Suprapubic skin (tissue), 4 donors: ENCODE measurements around the gene RAPGEF3. TPM values are rescaled to one million over a fixed set of nuclear protein-coding genes. Genes with fewer than 3 reads are reported as not detected.

Experiments
- DNase-seq, 2 donors: peaks; one replicate each; pipeline ENCODE4 v3.0.0-alpha.2; 2019; ENCODE audit warnings: low spot score in 2 of 2
- H3K27ac ChIP-seq: fragments of 200-600 bp; sonication (generic); one replicate; pipeline ENCODE4 v1.5.1; 2019
- H3K27me3 ChIP-seq: fragments of 200-600 bp; sonication (generic); one replicate; pipeline ENCODE4 v1.5.1; 2019
- H3K36me3 ChIP-seq: fragments of 200-600 bp; sonication (generic); one replicate; pipeline ENCODE4 v1.5.1; 2019
- H3K4me1 ChIP-seq: fragments of 200-600 bp; sonication (generic); one replicate; pipeline ENCODE4 v1.5.1; 2019
- H3K4me3 ChIP-seq: fragments of 200-600 bp; sonication (generic); one replicate; pipeline ENCODE4 v1.5.1; 2019; ENCODE audit warnings: mild to moderate bottlenecking
- H3K9me3 ChIP-seq: fragments of 200-600 bp; sonication (generic); one replicate; pipeline ENCODE4 v1.5.1; 2019
- EP300 ChIP-seq: sonication (generic); formaldehyde crosslinking; IDR thresholded peaks from one replicate; pipeline ENCODE4 v1.6.1; 2017; ENCODE audit warnings: antibody characterized with exemption
- POLR2A ChIP-seq, 2 donors: fragments of 450-650 bp; IDR thresholded peaks; one replicate each; pipeline ENCODE4 v1.6.1; 2017; ENCODE audit warnings: antibody characterized with exemption in 2 of 2, mild to moderate bottlenecking in 2 of 2, moderate library complexity in 2 of 2
- POLR2AphosphoS5 ChIP-seq, 3 donors: sonication (generic); formaldehyde crosslinking; IDR thresholded peaks; one replicate each; pipeline ENCODE4 v1.6.1; 2017; ENCODE audit warnings: antibody characterized with exemption in 3 of 3
- WGBS: methylation state at CpG from one replicate; pipeline ENCODE4 v1.1.5; 2018; 5-methylcytosine and 5-hydroxymethylcytosine counted together
- total RNA-seq, 4 donors: library from RNA; depleted of rRNA; stranded (reverse); fragments of >200 nt; gene quantifications; one replicate each; pipeline ENCODE4 v1.1.0, GENCODE V29; 2016
- TF ChIP-seq, protein P1 (sequence below), 2 donors: fragments of 200-600 bp in 1 of 2; fragments of 450-650 bp in 1 of 2; sonication (generic) in 1 of 2; IDR thresholded peaks; one replicate each; pipeline ENCODE4 v1.5.1; 2016 to 2019; ENCODE audit warnings: antibody characterized with exemption in 2 of 2, mild to moderate bottlenecking in 1 of 2, moderate library complexity in 1 of 2

Gene RAPGEF3
- total RNA-seq, 4 donors from 2014 or later: 9.3 to 48.9 (median 20.0) TPM

DNA sequence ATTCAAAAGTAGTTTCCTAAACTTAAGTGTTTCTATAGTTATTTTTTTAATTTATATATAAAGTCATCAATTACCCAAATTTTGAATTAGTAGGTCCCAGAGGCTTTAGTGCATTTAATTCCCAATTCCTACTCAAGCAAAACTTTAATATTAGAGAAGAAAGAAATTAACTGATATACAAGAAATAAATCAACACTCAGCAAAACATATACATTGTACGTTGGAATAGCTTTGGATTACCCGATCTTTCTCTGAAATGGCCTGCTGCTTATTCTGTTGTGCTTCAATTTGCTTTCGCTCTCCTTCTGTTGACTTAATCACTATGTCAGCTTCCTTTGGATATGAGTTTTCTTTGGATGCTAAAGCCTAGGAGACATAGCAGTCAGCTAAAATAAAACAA, 71.0 kb downstream of the RAPGEF3 start:
- TF ChIP-seq, protein P1, sequence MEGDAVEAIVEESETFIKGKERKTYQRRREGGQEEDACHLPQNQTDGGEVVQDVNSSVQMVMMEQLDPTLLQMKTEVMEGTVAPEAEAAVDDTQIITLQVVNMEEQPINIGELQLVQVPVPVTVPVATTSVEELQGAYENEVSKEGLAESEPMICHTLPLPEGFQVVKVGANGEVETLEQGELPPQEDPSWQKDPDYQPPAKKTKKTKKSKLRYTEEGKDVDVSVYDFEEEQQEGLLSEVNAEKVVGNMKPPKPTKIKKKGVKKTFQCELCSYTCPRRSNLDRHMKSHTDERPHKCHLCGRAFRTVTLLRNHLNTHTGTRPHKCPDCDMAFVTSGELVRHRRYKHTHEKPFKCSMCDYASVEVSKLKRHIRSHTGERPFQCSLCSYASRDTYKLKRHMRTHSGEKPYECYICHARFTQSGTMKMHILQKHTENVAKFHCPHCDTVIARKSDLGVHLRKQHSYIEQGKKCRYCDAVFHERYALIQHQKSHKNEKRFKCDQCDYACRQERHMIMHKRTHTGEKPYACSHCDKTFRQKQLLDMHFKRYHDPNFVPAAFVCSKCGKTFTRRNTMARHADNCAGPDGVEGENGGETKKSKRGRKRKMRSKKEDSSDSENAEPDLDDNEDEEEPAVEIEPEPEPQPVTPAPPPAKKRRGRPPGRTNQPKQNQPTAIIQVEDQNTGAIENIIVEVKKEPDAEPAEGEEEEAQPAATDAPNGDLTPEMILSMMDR (IDR thresholded peaks at IDR 0.05): no peak
- TF ChIP-seq POLR2A (IDR thresholded peaks at IDR 0.05): no peak
- no peak for TF ChIP-seq EP300
- no peak for TF ChIP-seq POLR2AphosphoS5 (IDR thresholded peaks at IDR 0.05)
- H3K36me3 ChIP-seq: peaks cover 33% of the 10 kb centered on the region
- 94% methylated on average over 3 of the region's 3 CpGs for WGBS
- H3K4me1 ChIP-seq: no peaks in the 10 kb centered on the region
- DNase-seq: no peak
- no peaks in the 10 kb centered on the region for H3K9me3 ChIP-seq
- no peaks in the 10 kb centered on the region for H3K27me3 ChIP-seq
- H3K27ac ChIP-seq: no peak overlapping the region
- H3K4me3 ChIP-seq: no peak overlapping the region

DNA sequence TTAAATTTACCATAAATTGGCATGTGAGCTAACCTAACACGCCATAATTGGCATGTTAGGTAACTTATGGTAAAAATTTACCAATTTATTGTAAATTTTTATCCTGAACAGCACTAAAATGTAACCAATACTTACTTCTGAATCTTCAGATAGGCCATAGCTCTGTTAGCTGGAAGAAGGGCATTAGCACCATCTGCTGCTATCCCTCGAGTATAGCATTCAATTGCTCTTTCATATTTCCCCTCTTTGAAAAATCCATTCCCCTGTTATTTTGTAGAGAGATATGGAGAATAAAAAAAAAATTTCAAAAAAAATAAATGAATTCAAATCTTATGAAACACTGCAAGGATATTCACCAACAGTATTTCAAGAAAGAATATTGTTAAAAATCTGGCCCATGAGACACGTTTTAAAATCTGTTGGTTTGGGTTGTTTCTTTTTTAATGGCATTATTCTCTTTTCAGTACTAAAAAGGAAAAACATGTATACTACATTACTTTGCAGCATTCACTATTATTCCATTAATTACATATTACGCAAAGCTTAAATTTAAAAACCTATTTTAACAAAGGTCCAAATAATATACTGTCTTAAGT, 71.9 kb downstream of the RAPGEF3 start:
- TF ChIP-seq POLR2AphosphoS5 (IDR thresholded peaks at IDR 0.05) (no peak), EP300 (no peak), POLR2A (IDR thresholded peaks at IDR 0.05) (no peak)
- TF ChIP-seq, protein P1 (IDR thresholded peaks at IDR 0.05): peak; percentile 42 to 47
- Histone ChIP-seq H3K4me3 (no peak overlapping the region), H3K9me3 (no peaks in the 10 kb centered on the region), H3K27ac (no peak overlapping the region), H3K4me1 (no peaks in the 10 kb centered on the region), H3K36me3 (peaks cover 27% of the 10 kb centered on the region), H3K27me3 (no peaks in the 10 kb centered on the region)
- no peak for DNase-seq
- WGBS: 81% methylated on average over 4 of the region's 4 CpGs

Other genes starting within 250 kb of the RAPGEF3 start
- gene RPAP3, start 52.9 kb downstream of the RAPGEF3 start, total RNA-seq: 10 to 100 TPM; 11.7 to 25.5 (median 19.4) TPM
- gene ENDOU, start 33.4 kb downstream of the RAPGEF3 start, total RNA-seq: 10 to 100 TPM in 3 of 4 donors, 1 to 10 TPM in 1; 3.5 to 36.1 (median 20.8) TPM
- 10 to 100 TPM; 38.2 to 53.6 (median 44.7) TPM for gene SLC48A1, start 14.4 kb upstream of the RAPGEF3 start, total RNA-seq
- gene HDAC7, start 61.0 kb upstream of the RAPGEF3 start, total RNA-seq: 100 to 1,000 TPM in 1 of 4 donors, 10 to 100 TPM in 3; 47.9 to 152 (median 76.2) TPM
- gene VDR, start 146.1 kb upstream of the RAPGEF3 start, total RNA-seq: 10 to 100 TPM; 36.7 to 47.9 (median 41.2) TPM
- 10 to 100 TPM; 36.8 to 52.9 (median 46.5) TPM for gene TMEM106C, start 204.7 kb upstream of the RAPGEF3 start, total RNA-seq
- not detected for gene COL2A1, start 245.6 kb upstream of the RAPGEF3 start, total RNA-seq